ENCODE measurements around the gene PKP2. TPM values are rescaled to one million over a fixed set of nuclear protein-coding genes. Genes with fewer than 3 reads are reported as not detected.

PKP2 gene
- total and polyA plus RNA-seq, 2 of the 4 experiments (the other 2 are of a cell fraction) = 0.10 to 0.18 TPM

DNA sequence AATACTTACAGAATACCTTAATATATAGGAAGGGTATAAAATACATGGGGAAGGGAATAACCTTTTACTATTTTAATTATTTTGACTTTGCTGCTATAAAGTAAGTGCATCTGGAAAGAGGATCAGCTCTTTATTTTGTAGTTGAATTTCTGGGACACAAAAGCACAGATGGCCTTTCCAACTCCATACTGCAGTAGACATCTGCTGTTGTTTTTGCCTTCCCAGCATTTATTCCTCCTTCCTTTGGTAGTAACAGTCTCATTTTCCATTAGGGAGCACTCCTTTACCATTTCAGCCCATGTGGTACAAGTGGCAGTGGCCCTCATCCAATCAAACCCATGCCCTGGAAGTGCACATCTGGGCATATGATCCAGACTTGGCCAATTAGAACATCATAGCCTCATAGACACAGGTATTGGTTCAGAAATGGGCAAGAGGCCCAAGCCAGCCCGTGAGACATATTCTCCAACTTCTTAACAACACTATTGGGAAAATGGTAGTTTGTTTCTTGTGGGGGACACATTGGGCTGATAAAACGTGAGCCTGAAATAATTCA lies 76.1 kb downstream of the PKP2 start:
- H4K20me1 ChIP-seq (ENCODE audit: insufficient read depth, low read length) = no peaks in the 10 kb centered on the region
- no peak overlapping the region for H3K27ac ChIP-seq (ENCODE audit: insufficient read depth, low read length)
- no peak overlapping the region for H2BK15ac ChIP-seq (ENCODE audit: low read depth, low read length)
- H2BK5ac ChIP-seq (ENCODE audit: low read depth, low read length, poor library complexity, severe bottlenecking) = no peak overlapping the region
- no TSS peak for BruUV-seq (replicated peaks)
- no peaks in the 10 kb centered on the region for H3K36me3 ChIP-seq (ENCODE audit: control insufficient read depth, insufficient read depth, low read length)
- WGBS, 2 experiments (ENCODE audit: extremely low coverage in 2 of 2, insufficient read length in 1 of 2) = no CpG with 5 or more reads among the region's 2 CpGs
- no peaks in the 10 kb centered on the region for H3K27me3 ChIP-seq (ENCODE audit: control insufficient read depth, insufficient read depth, low read length)
- no peaks in the 10 kb centered on the region for H3K9me3 ChIP-seq (ENCODE audit: control insufficient read depth, insufficient read depth, low read length)
- no peak overlapping the region for H3K4ac ChIP-seq (ENCODE audit: low read depth, low read length)
- no peak overlapping the region for H3K4me2 ChIP-seq (ENCODE audit: low read depth, low read length)
- H4K5ac ChIP-seq (ENCODE audit: low read depth, low read length) = no peak overlapping the region
- ChIA-PET POLR2A (ENCODE audit: unreplicated experiment) (no interaction called here), CTCF (interaction anchor here (0.6 kb wide), 1 partner anchor 11 kb away, joined by 3 read pairs; no protein-coding TSS in a partner anchor)
- no peak overlapping the region for H2AFZ ChIP-seq (replicated peaks; ENCODE audit: low read length, poor library complexity)
- DNase-seq (no peak), ATAC-seq (ENCODE audit: low read depth) (no peak)
- H2BK20ac ChIP-seq (ENCODE audit: low read depth, low read length) = no peak overlapping the region
- H3K23ac ChIP-seq (ENCODE audit: low read depth, low read length) = no peak overlapping the region
- TF ChIP-seq CEBPB (IDR thresholded peaks at IDR 0.05; ENCODE audit: low read depth, low read length) = no peak
- no peak for TF ChIP-seq FOS (IDR thresholded peaks at IDR 0.05; ENCODE audit: low read depth, low read length)
- no peak for TF ChIP-seq MXI1 (IDR thresholded peaks at IDR 0.05; ENCODE audit: borderline replicate concordance, low read depth, low read length)
- TF ChIP-seq CHD1 (IDR thresholded peaks at IDR 0.05; ENCODE audit: low read depth, low read length) = no peak
- TF ChIP-seq RFX5 (IDR thresholded peaks at IDR 0.05; ENCODE audit: low read depth, low read length) = no peak
- no peak for TF ChIP-seq RAD21 (IDR thresholded peaks at IDR 0.05; ENCODE audit: low read length)
- TF ChIP-seq POLR2A (IDR thresholded peaks at IDR 0.05; ENCODE audit: low read depth, low read length) = no peak
- intact Hi-C loops (cut with micrococcal nuclease) (no loop called here), in situ Hi-C loops (cut with MboI; ENCODE audit: low sequenced_read_pairs) (no loop called here), dilution Hi-C loops (cut with HindIII; ENCODE audit: low sequenced_read_pairs, unreplicated experiment) (no loop called here)
- H3K18ac ChIP-seq (ENCODE audit: low read depth, low read length) = no peak overlapping the region
- no peak overlapping the region for H4K91ac ChIP-seq (ENCODE audit: insufficient read depth, low read depth, low read length)
- H3K14ac ChIP-seq (replicated peaks; ENCODE audit: low read depth, low read length) = no peak overlapping the region
- H3K9ac ChIP-seq (ENCODE audit: low read depth, low read length) = no peak overlapping the region
- no peak overlapping the region for H2AK9ac ChIP-seq (replicated peaks; ENCODE audit: low read depth, low read length, poor library complexity)
- no peak overlapping the region for H2AK5ac ChIP-seq (ENCODE audit: low read depth, low read length)
- H3K9me1 ChIP-seq (ENCODE audit: insufficient read depth, low read length) = no peaks in the 10 kb centered on the region
- no peak overlapping the region for H3K56ac ChIP-seq (ENCODE audit: extremely low read depth, insufficient read depth, low read length)
- H3K79me1 ChIP-seq (ENCODE audit: low read depth in 1 of 2, low read length in 2 of 2) = no peaks in the 10 kb centered on the region
- no peak overlapping the region for H3K4me3 ChIP-seq (ENCODE audit: insufficient read depth, low read depth, low read length)
- H2BK120ac ChIP-seq (ENCODE audit: low read depth, low read length) = no peak overlapping the region
- H4K8ac ChIP-seq (ENCODE audit: low read depth in 2 of 2, low read length in 2 of 2) = no peak overlapping the region
- H3K4me1 ChIP-seq (ENCODE audit: control insufficient read depth, insufficient read depth, low read length) = no peaks in the 10 kb centered on the region
